ENCODE measurements around the gene MAP1LC3A. TPM values are rescaled to one million over a fixed set of nuclear protein-coding genes. Genes with fewer than 3 reads are reported as not detected.

The MAP1LC3A gene
- polyA plus RNA-seq, 1 experiment: 15.9 TPM

GRCh38 chr20:34579979-34580940 lies 21.7 kb downstream of the MAP1LC3A start:
- ChIA-PET CTCF (interaction anchor here (0.5 to 4.3 kb wide), 8 partner anchors 11 to 384 kb away, joined by 3 to 60 read pairs (median 8); partner anchors contain the start of gene TP53INP2), POLR2A (no interaction called here)
- Histone ChIP-seq H3K4me3 (ENCODE audit: low read depth, low read length) (no peak overlapping the region), H3K27ac (ENCODE audit: low read depth, low read length) (no peak overlapping the region), H3K27me3 (ENCODE audit: control insufficient read depth, insufficient read depth, low read length) (no peaks in the 10 kb centered on the region), H3K9me3 (ENCODE audit: control insufficient read depth, insufficient read depth, low read length) (no peaks in the 10 kb centered on the region)
- no peak for TF ChIP-seq CTCF (IDR thresholded peaks at IDR 0.05; ENCODE audit: low read depth, low read length)
- no peak for DNase-seq (ENCODE audit: low read depth, low spot score)

- Histone ChIP-seq H3K27ac (ENCODE audit: low read depth, low read length) (peak overlapping the region; percentile 57), H3K4me3 (ENCODE audit: low read depth, low read length) (no peak overlapping the region), H3K9me3 (ENCODE audit: control insufficient read depth, insufficient read depth, low read length) (no peaks in the 10 kb centered on the region), H3K27me3 (ENCODE audit: control insufficient read depth, insufficient read depth, low read length) (no peaks in the 10 kb centered on the region)
- DNase-seq (ENCODE audit: low read depth, low spot score): no peak
- TF ChIP-seq CTCF (IDR thresholded peaks at IDR 0.05; ENCODE audit: low read depth, low read length): no peak
- ChIA-PET CTCF (interaction anchor here (1.4 to 4.3 kb wide), 3 partner anchors 126 to 188 kb away, joined by 3 to 19 read pairs (median 12); no protein-coding TSS in a partner anchor), POLR2A (no interaction called here)
These were observed 23.0 kb downstream of the MAP1LC3A start for GRCh38 chr20:34581341-34582184.

GRCh38 chr20:34582221-34582620 lies 23.7 kb downstream of the MAP1LC3A start:
- Histone ChIP-seq H3K27me3 (ENCODE audit: control insufficient read depth, insufficient read depth, low read length) (no peaks in the 10 kb centered on the region), H3K27ac (ENCODE audit: low read depth, low read length) (no peak overlapping the region), H3K9me3 (ENCODE audit: control insufficient read depth, insufficient read depth, low read length) (no peaks in the 10 kb centered on the region), H3K4me3 (ENCODE audit: low read depth, low read length) (no peak overlapping the region)
- no peak for TF ChIP-seq CTCF (IDR thresholded peaks at IDR 0.05; ENCODE audit: low read depth, low read length)
- POLR2A ChIA-PET: no interaction called here
- no peak for DNase-seq (ENCODE audit: low read depth, low spot score)
- CTCF ChIA-PET: interaction anchor here (2.2 to 4.3 kb wide), 2 partner anchors 125 to 187 kb away, joined by 12 to 19 read pairs; no protein-coding TSS in a partner anchor

GRCh38 chr20:34582911-34583310 lies 24.4 kb downstream of the MAP1LC3A start:
- H3K27me3 ChIP-seq (ENCODE audit: control insufficient read depth, insufficient read depth, low read length): no peaks in the 10 kb centered on the region
- CTCF ChIA-PET: interaction anchor here (2.2 to 4.3 kb wide), 2 partner anchors 125 to 186 kb away, joined by 12 to 19 read pairs; no protein-coding TSS in a partner anchor
- H3K9me3 ChIP-seq (ENCODE audit: control insufficient read depth, insufficient read depth, low read length): no peaks in the 10 kb centered on the region
- no peak for DNase-seq (ENCODE audit: low read depth, low spot score)
- no peak overlapping the region for H3K4me3 ChIP-seq (ENCODE audit: low read depth, low read length)
- H3K27ac ChIP-seq (ENCODE audit: low read depth, low read length): no peak overlapping the region
- POLR2A ChIA-PET: interaction anchor here (0.6 kb wide), 2 partner anchors 45 to 275 kb away, joined by 3 to 7 read pairs; no protein-coding TSS in a partner anchor
- TF ChIP-seq CTCF (IDR thresholded peaks at IDR 0.05; ENCODE audit: low read depth, low read length): no peak
